Caco-2 (cell line): Measurements from ENCODE around the gene DIP2A. TPM values are rescaled to one million over a fixed set of nuclear protein-coding genes. Genes with fewer than 3 reads are reported as not detected.
"Not testable (repeated sequence)": the region's sequence is repeated elsewhere in the genome, so short reads cannot be mapped to it uniquely, and the experiment has no call there.

Source experiments
- BruUV-seq: library from RNA; stranded (reverse); fragments of 400-500 nt; replicated peaks from 2 replicates; lab custom pipeline; 2021; lab: Mats Ljungman, UMichigan
- CTCF ChIA-PET: fragments of 300-600 bp; sonication (Branson Sonifier 250); formaldehyde crosslinking; loops from one replicate; lab custom pipeline; 2022; ENCODE audit warnings: antibody characterized with exemption; lab: Charles Lee
- POLR2A ChIA-PET: fragments of 300-600 bp; sonication (Branson Sonifier 250); formaldehyde crosslinking; loops from one replicate; lab custom pipeline; 2022; ENCODE audit warnings: antibody characterized with exemption; lab: Charles Lee
- DNase-seq, 2 experiments: peaks; one replicate each; pipeline versions ENCODE4 v3.0.0 to v3.0.0-alpha.2; 2020 to 2022
- H3K27me3 ChIP-seq: replicated peaks from 2 replicates; pipeline ENCODE4 v1.6.0; 2011; ENCODE audit warnings: low read length; ENCODE audit not compliant: control insufficient read depth, insufficient read depth
- H3K36me3 ChIP-seq: 2 replicates; pipeline ENCODE4 v1.5.1; 2011; ENCODE audit warnings: low read length; ENCODE audit not compliant: control insufficient read depth, insufficient read depth
- H3K4me1 ChIP-seq: fragments of 250-450 bp; sonication (Bioruptor Pico); 2 replicates; pipeline ENCODE4 v1.5.1; 2020; ENCODE audit warnings: mild to moderate bottlenecking
- H3K4me3 ChIP-seq: 2 replicates; pipeline ENCODE4 v1.5.1; 2011; ENCODE audit warnings: low read depth, mild to moderate bottlenecking, control low read depth, low read length
- H3K9me3 ChIP-seq: fragments of 250-450 bp; sonication (Bioruptor Pico); 2 replicates; pipeline ENCODE4 v1.5.1; 2020; ENCODE audit warnings: mild to moderate bottlenecking, moderate library complexity
- H3K27ac Mint-ChIP-seq: one replicate; pipeline ENCODE4 v1.8.0; 2022; ENCODE audit warnings: mixed read lengths; ENCODE audit not compliant: unreplicated experiment
- H3K27me3 Mint-ChIP-seq: one replicate; pipeline ENCODE4 v1.8.0; 2022; ENCODE audit warnings: mixed read lengths; ENCODE audit not compliant: insufficient read depth, unreplicated experiment
- H3K36me3 Mint-ChIP-seq: one replicate; pipeline ENCODE4 v1.8.0; 2022; ENCODE audit warnings: mild to moderate bottlenecking, mixed read lengths; ENCODE audit not compliant: insufficient read depth, unreplicated experiment
- H3K4me1 Mint-ChIP-seq: one replicate; pipeline ENCODE4 v1.8.0; 2022; ENCODE audit warnings: low read depth, mixed read lengths; ENCODE audit not compliant: unreplicated experiment
- H3K4me3 Mint-ChIP-seq: one replicate; pipeline ENCODE4 v1.8.0; 2022; ENCODE audit warnings: mild to moderate bottlenecking, moderate library complexity, mixed read lengths; ENCODE audit not compliant: unreplicated experiment
- H3K9me3 Mint-ChIP-seq: one replicate; pipeline ENCODE4 v1.8.0; 2022; ENCODE audit warnings: mixed read lengths; ENCODE audit not compliant: unreplicated experiment
- intact Hi-C: fragments of 100-400 bp; cut with micrococcal nuclease; formaldehyde crosslinking; loops from one replicate; pipeline ENCODE4 v1.10.0; 2022; ENCODE audit not compliant: unreplicated experiment
- total RNA-seq: library from RNA; stranded (reverse); gene quantifications from 2 replicates; pipeline ENCODE4 v1.2.3, GENCODE V29; 2022
- TF ChIP-seq, protein P1 (sequence below), 2 experiments: fragments of 200-600 bp in 1 of 2; IDR thresholded peaks; 1 replicate in 1 of 2; 2 replicates in 1 of 2; pipeline versions ENCODE4 v1.5.1 to v1.8.0; 2011 to 2022; ENCODE audit warnings: antibody characterized with exemption in 1 of 2, control low read depth in 1 of 2, inconsistent platforms in 1 of 2, low read depth in 1 of 2, low read length in 1 of 2, mild to moderate bottlenecking in 1 of 2, moderate library complexity in 1 of 2; ENCODE audit not compliant: insufficient read depth in 1 of 2, severe bottlenecking in 1 of 2, unreplicated experiment in 1 of 2

Gene DIP2A
- total RNA-seq, 1 experiment from 2014 or later: 44.6 TPM

DNA sequence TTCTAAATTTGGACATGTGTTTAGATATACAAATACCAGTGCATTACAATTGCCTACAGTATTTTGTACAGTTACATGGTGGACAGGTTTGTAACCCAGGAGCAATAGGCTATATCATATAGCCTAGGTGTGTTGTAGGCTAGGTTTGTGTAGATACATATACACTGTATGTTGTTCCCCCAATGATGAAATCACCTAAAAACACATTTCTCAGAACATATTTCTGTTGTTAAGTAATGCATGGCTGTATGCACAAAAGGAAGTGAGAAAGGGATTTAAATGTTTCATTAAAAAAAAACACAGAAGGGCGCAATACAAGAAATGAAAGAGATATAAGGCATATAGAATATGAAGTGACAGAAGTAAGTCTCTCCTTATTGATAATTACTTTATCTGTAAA is 114.2 kb downstream of the DIP2A start:
- Mint-ChIP-seq H3K27me3 (no peaks in the 10 kb centered on the region), H3K27ac (no peak overlapping the region), H3K9me3 (peaks cover 18% of the 10 kb centered on the region), H3K4me1 (no peaks in the 10 kb centered on the region), H3K36me3 (peaks cover 30% of the 10 kb centered on the region), H3K4me3 (no peak overlapping the region)
- no peak overlapping the region for H3K4me3 ChIP-seq
- no TSS peak for BruUV-seq
- CTCF ChIA-PET: no interaction called here
- H3K9me3 ChIP-seq: no peaks in the 10 kb centered on the region; the same call in none of the 2 replicates
- intact Hi-C loops: no loop called here
- no peak for DNase-seq
- H3K36me3 ChIP-seq: peaks cover 5% of the 10 kb centered on the region
- TF ChIP-seq, protein P1, sequence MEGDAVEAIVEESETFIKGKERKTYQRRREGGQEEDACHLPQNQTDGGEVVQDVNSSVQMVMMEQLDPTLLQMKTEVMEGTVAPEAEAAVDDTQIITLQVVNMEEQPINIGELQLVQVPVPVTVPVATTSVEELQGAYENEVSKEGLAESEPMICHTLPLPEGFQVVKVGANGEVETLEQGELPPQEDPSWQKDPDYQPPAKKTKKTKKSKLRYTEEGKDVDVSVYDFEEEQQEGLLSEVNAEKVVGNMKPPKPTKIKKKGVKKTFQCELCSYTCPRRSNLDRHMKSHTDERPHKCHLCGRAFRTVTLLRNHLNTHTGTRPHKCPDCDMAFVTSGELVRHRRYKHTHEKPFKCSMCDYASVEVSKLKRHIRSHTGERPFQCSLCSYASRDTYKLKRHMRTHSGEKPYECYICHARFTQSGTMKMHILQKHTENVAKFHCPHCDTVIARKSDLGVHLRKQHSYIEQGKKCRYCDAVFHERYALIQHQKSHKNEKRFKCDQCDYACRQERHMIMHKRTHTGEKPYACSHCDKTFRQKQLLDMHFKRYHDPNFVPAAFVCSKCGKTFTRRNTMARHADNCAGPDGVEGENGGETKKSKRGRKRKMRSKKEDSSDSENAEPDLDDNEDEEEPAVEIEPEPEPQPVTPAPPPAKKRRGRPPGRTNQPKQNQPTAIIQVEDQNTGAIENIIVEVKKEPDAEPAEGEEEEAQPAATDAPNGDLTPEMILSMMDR (IDR thresholded peaks at IDR 0.05; ENCODE audit: insufficient read depth in 1 of 2, low read depth in 1 of 2, low read length in 1 of 2, severe bottlenecking in 1 of 2, unreplicated experiment in 1 of 2): no peak
- POLR2A ChIA-PET: no interaction called here
- H3K4me1 ChIP-seq: no peaks in the 10 kb centered on the region
- H3K27me3 ChIP-seq: no peaks in the 10 kb centered on the region

DNA sequence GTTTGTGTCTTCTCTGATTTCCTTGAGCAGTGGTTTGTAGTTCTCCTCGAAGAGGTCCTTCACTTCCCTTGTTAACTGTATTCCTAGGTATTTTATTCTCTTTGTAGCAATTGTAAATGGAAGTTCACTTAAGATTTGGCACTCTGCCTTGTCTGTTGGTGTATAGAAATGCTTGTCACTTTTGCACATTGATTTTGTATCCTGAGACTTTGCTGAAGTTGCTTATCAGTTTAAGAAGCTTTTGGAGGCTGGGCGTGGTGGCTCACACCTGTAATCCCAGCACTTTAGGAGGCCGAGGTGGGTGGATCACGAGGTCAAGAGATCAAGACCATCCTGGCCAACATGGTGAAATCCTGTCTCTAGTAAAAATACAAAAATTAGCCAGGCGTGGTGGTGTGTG is 119.1 kb downstream of the DIP2A start:
- CTCF ChIA-PET, H3K27me3 ChIP-seq, H3K27ac Mint-ChIP-seq, H3K4me3 Mint-ChIP-seq, H3K27me3 Mint-ChIP-seq, BruUV-seq, intact Hi-C loops, H3K36me3 ChIP-seq, H3K4me1 ChIP-seq, H3K4me1 Mint-ChIP-seq, POLR2A ChIA-PET, DNase-seq, H3K4me3 ChIP-seq, H3K9me3 ChIP-seq, H3K36me3 Mint-ChIP-seq: not testable (repeated sequence)
- H3K9me3 Mint-ChIP-seq: peaks cover 39% of the 10 kb centered on the region

DNA sequence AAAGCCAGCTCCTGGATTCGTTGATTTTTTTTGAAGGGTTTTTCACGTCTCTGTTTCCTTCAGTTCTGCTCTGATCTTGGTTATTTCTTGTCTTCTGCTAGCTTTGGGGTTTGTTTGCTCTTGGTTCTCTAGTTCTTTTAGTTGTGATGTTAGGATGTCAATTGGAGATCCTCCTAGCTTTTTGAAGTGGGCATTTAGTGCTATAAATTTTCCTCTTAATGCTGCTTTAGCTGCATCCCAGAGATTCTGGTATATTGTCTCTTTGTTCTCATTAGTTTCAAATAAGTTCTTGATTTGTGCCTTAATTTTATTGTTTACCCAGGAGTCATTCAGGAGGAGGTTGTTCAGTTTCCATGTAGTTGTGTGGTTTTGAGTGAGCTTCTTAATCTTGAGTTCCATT is 120.7 kb downstream of the DIP2A start:
- H3K36me3 Mint-ChIP-seq, intact Hi-C loops, H3K4me1 ChIP-seq, BruUV-seq, H3K4me1 Mint-ChIP-seq, H3K27me3 Mint-ChIP-seq, H3K27me3 ChIP-seq, H3K27ac Mint-ChIP-seq, POLR2A ChIA-PET, H3K4me3 Mint-ChIP-seq, DNase-seq, H3K9me3 ChIP-seq, CTCF ChIA-PET, H3K4me3 ChIP-seq, H3K36me3 ChIP-seq: not testable (repeated sequence)
- peaks cover 48% of the 10 kb centered on the region for H3K9me3 Mint-ChIP-seq

DNA sequence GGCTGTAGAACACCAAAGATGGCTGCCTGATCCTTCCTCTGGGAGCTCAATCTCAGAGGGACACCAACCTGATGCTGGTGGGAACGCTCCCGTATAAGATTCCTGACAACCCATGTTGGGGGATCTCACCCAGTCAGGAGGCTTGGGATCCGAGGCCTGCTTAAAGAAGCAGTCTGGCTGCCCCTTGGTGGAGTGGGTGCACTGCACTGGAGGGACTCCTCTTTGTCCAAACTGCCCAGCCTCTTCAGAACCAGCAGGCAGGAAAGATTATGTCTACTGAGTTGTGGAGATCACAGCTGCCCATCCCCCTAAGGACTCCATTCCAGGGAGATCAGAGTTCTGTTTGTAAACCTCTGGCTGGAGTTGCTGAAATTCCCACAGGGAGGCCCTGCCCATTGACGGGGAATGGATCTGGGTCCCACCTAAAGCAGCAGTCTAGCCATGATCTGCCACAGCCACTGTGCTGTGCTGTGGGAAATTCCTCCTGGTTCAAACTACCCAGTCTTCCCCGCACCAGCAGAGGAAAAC is 123.2 kb downstream of the DIP2A start:
- TF ChIP-seq, protein P1 (IDR thresholded peaks at IDR 0.05; ENCODE audit: insufficient read depth in 1 of 2, low read depth in 1 of 2, low read length in 1 of 2, severe bottlenecking in 1 of 2, unreplicated experiment in 1 of 2): no peak
- no peaks in the 10 kb centered on the region for H3K36me3 Mint-ChIP-seq
- H3K27me3 Mint-ChIP-seq: peaks cover 2% of the 10 kb centered on the region
- Histone ChIP-seq H3K36me3 (no peaks in the 10 kb centered on the region), H3K27me3 (no peaks in the 10 kb centered on the region), H3K4me3 (no peak overlapping the region), H3K9me3 (peaks cover 11% of the 10 kb centered on the region), H3K4me1 (no peaks in the 10 kb centered on the region)
- no peak overlapping the region for H3K27ac Mint-ChIP-seq
- H3K4me3 Mint-ChIP-seq: no peak overlapping the region
- no TSS peak for BruUV-seq
- intact Hi-C loops: no loop called here
- no peak for DNase-seq
- peaks cover 61% of the 10 kb centered on the region for H3K9me3 Mint-ChIP-seq
- no peaks in the 10 kb centered on the region for H3K4me1 Mint-ChIP-seq
- CTCF ChIA-PET: no interaction called here
- POLR2A ChIA-PET: no interaction called here
